Adipocyte (in vitro differentiated cells): ENCODE measurements around the gene PRAMEF33.
"Not testable (repeated sequence)": the region's sequence is repeated elsewhere in the genome, so short reads cannot be mapped to it uniquely, and the experiment has no call there.

ENCODE experiments used
- DNase-seq: peaks from one replicate; pipeline ENCODE4 v3.0.0-alpha.2; 2015; ENCODE audit warnings: low read depth
- H3K27me3 ChIP-seq: replicated peaks from 2 replicates; pipeline ENCODE4 v1.7.0; 2013; ENCODE audit warnings: mild to moderate bottlenecking, low read length, moderate library complexity; ENCODE audit not compliant: control insufficient read depth, insufficient read depth
- H3K36me3 ChIP-seq: 2 replicates; pipeline ENCODE4 v1.7.0; 2013; ENCODE audit warnings: low read length, mild to moderate bottlenecking, moderate library complexity; ENCODE audit not compliant: control insufficient read depth, insufficient read depth, severe bottlenecking
- H3K4me1 ChIP-seq: 2 replicates; pipeline ENCODE4 v1.7.0; 2013; ENCODE audit warnings: mild to moderate bottlenecking, low read length, moderate library complexity; ENCODE audit not compliant: control insufficient read depth, insufficient read depth
- H3K4me3 ChIP-seq: 2 replicates; pipeline ENCODE4 v1.7.0; 2013; ENCODE audit warnings: mild to moderate bottlenecking, low read length, moderate library complexity
- H3K9ac ChIP-seq: 2 replicates; pipeline ENCODE4 v1.7.0; 2013; ENCODE audit warnings: mild to moderate bottlenecking, low read length, moderate library complexity
- H3K9me3 ChIP-seq: 2 replicates; pipeline ENCODE4 v1.7.0; 2013; ENCODE audit warnings: mild to moderate bottlenecking, low read length, moderate library complexity; ENCODE audit not compliant: control insufficient read depth

The PRAMEF33 gene

GRCh38 chr1:13347034-13347433, 43.7 kb downstream of the PRAMEF33 start, which contains the start of gene PRAMEF14:
TSS of gene PRAMEF14 (minus strand) at chr1:13347134. CDS start at chr1:13345314, 1,820 bp downstream.
- DNase-seq, H3K9me3 ChIP-seq, H3K9ac ChIP-seq, H3K36me3 ChIP-seq, H3K4me3 ChIP-seq, H3K4me1 ChIP-seq, H3K27me3 ChIP-seq: not testable (repeated sequence)

GRCh38 chr1:13353476-13353875, 50.1 kb downstream of the PRAMEF33 start:
- H3K4me3 ChIP-seq, DNase-seq: not testable (repeated sequence)

GRCh38 chr1:13354475-13354874, 51.1 kb downstream of the PRAMEF33 start:
- not testable (repeated sequence) for H3K36me3 ChIP-seq, H3K4me3 ChIP-seq, H3K4me1 ChIP-seq

More at GRCh38 chr1:13353476-13353875, 50.1 kb downstream of the PRAMEF33 start:
- not testable (repeated sequence) for H3K27me3 ChIP-seq, H3K9me3 ChIP-seq, H3K36me3 ChIP-seq, H3K9ac ChIP-seq, H3K4me1 ChIP-seq

GRCh38 chr1:13356774-13357173, 53.4 kb downstream of the PRAMEF33 start:
- H3K9me3 ChIP-seq, H3K36me3 ChIP-seq, H3K4me1 ChIP-seq, H3K27me3 ChIP-seq, H3K9ac ChIP-seq, H3K4me3 ChIP-seq: not testable (repeated sequence)
- peak; percentile 70 for DNase-seq

More at GRCh38 chr1:13354475-13354874, 51.1 kb downstream of the PRAMEF33 start:
- H3K9me3 ChIP-seq, DNase-seq, H3K9ac ChIP-seq, H3K27me3 ChIP-seq: not testable (repeated sequence)
